ENCODE data around the gene ZCCHC3.
A peak's percentile ranks its signal among the peaks of the same experiment; 100 is the strongest.

Gene ZCCHC3

DNA sequence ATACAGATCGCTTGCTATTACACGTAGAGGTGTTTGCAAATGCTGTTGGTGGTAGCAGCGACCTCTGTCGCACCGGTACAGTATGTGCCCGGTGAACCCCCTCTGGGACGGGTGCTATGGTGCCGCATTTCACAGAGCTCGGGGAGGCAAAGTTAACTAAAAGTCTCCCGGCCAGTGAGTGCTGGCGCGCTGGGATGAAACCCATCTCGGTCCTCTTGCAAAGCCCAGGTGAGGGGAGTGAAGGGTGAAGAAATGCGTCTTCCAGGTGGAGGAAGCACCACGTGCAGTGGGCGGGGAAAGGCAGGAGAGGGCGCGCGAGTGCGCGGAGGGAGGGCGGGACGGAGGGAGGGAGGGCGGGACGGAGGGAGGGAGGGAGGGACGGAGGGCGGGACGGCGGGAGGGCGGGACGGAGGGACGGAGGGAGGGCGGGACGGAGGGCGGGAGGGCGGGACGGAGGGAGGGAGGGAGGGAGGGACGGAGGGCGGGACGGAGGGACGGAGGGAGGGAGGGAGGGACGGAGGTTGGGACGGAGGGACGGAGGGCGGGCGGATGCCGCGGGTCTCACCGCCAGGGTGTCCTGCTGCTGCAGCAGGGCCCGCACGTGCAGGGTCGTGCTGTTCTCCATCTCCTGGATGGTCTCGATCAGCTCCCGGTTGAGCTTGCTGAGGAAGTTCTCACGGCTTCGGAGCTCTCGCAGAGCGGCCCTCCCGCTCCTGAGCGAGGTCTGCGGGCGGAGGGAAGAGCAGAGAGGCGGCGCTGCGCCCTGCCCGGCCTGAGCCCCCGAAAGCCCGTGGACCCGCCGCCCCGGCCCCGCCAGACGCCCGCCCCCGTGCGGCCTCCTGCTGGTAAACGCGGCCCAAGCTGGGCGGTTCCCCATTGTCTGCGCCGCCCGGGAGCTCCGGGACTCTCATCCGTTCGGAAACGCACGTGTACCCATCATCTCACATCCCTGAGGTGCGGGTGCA is 18.5 kb upstream of the ZCCHC3 start:
- DNase-seq (ENCODE audit: low read depth, low spot score): no peak

DNA sequence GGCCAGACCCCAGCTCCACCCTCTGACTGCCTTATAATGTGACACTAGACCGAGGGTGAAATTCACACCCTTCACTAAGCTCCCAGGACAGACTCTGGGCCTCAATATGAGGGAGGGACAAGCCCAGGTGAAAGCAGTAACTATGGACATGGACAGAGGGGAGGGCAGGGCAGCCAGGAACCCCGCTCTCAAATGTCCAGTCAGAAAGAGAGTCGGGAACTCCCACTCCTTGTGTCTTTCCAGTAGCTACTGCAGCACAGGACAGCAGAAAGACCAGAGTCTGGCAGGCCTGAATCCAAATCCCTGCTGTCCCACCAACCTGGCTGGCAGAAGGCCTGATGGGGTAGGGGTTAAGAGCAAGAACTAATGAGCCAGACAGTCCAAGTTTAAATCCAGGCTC is 13.2 kb upstream of the ZCCHC3 start:
- DNase-seq (ENCODE audit: low read depth, low spot score): no peak

DNA sequence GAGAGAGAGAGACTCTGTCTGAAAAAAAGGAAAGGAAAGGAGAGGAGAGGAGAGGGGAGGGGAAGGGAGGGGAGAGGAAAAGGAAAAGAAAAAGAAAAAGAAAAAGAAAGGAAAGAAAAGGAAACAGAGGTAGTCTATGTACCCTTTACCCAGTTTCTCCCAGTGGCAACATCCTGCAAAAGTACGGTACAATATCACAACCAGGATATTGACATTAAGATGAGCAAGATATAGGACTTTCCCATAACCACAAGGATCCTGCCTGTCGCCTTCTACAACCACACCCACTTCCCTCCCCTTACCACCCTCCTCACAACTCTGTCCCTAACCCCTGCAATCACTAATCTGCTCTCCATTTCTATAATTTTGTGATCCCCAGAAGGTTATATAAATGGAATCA is 10.9 kb upstream of the ZCCHC3 start:
- no peak for DNase-seq (ENCODE audit: low read depth, low spot score)

GRCh38 chr20:288956-289692 is 8.2 kb upstream of the ZCCHC3 start:
- DNase-seq (ENCODE audit: low read depth, low spot score): no peak

- DNase-seq (ENCODE audit: low read depth, low spot score): no peak
Measured at GRCh38 chr20:289693-290083, 7.7 kb upstream of the ZCCHC3 start.

DNA sequence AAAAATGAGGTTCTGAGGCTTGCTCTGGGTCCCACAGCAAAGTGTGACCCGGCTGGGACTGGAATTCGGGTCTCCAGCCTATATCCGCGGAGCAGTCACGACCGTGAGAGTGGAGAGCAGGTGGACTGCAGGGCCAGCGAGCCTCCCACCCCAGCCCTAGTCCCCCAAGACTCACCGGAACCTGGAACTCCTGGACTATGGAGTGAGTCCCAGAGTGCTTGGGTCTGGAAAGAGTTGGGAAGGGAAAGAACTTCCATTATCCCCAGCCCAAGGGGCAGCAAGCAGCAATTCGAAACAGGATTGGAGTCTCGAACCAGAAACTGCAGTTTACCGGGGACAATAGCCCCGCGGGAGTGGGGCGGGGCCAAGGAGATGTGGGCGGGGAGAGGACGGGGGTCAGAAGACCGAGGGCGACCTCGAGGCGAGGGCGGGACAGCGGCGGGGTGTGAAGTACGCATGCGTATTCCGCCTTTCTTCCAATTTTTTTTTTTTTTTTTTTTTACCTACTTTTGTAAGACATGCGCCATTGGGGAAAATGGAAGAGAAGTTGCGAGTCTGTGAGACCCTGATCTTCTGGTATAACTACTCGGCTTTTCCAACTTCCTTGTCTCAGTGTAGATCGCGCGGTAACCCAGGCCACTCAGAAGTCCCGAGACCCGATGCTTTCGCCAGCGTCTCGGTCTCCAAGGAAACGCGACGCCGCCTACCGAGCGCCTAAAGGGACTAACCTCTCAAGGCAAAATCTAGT is 7.1 kb upstream of the ZCCHC3 start, which contains the start of gene C20orf96:
TSS of gene C20orf96 (minus strand) at position 667 of the 748 bp plus-strand sequence. CDS start at position 527, 140 bp downstream.
- DNase-seq (ENCODE audit: low read depth, low spot score): peak; percentile 55

- DNase-seq (ENCODE audit: low read depth, low spot score): no peak
Measured at GRCh38 chr20:294602-295001, 2.8 kb upstream of the ZCCHC3 start.

- no peak for DNase-seq (ENCODE audit: low read depth, low spot score)
Measured at GRCh38 chr20:295804-296203, 1.6 kb upstream of the ZCCHC3 start.

GRCh38 chr20:297925-298775 is 780 bp downstream of the ZCCHC3 start:
- DNase-seq (ENCODE audit: low read depth, low spot score): no peak

DNA sequence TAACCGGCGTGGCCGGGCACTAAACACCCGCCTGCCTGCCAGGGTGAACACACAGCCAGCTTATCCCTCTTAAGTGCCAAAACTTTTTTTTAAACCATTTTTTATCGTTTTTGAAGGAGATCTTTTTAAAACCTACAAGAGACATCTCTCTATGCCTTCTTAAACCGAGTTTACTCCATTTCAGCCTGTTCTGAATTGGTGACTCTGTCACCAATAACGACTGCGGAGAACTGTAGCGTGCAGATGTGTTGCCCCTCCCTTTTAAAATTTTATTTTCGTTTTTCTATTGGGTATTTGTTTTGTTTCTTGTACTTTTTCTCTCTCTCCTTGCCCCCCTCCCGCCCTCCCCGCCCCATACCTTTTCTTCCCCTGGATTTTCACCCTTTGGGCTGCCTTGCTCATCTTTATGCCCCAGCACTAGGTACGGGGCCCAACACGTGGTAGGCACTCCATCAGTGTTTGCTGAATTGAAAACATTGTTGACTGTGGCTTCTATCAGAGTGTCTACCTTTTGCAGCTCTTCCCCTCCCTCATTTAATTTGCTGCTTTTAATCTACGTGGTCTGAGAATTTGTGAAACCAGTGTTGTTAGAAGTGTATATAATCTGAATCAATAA is 1.5 kb downstream of the ZCCHC3 start:
- no peak for DNase-seq (ENCODE audit: low read depth, low spot score)

DNA sequence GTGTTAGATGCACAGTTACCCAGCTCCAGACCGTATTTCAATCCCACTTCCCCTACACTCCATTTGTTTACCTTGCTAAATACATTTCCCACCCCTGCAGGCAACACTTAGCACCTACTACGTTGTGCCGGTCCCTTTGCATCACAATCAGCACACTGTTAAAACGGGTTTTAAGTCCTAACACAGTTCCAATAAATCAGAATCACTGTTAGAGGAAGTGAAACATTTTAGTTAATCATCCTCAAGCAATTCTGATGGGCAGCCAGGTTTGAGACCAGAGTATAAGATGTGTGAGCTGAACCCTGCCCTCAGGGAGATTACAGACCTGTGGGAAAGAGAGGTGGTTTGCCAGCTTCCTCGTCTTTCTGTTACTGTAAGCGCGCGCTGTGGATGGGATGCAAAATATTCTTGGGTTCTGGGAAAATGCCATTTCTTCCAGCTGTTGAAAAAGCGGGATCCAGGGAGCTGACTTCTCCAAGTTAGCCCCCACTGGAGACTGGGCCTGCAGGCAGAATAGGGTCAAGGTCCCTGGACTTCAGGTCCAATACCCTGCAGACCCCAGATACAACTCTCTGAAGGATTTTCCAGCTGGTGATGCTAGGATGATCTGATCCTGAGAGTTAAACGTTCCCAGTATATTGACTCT is 3.1 kb downstream of the ZCCHC3 start:
- no peak for DNase-seq (ENCODE audit: low read depth, low spot score)

- DNase-seq (ENCODE audit: low read depth, low spot score): no peak
Measured at GRCh38 chr20:301886-302848, 4.8 kb downstream of the ZCCHC3 start.

DNA sequence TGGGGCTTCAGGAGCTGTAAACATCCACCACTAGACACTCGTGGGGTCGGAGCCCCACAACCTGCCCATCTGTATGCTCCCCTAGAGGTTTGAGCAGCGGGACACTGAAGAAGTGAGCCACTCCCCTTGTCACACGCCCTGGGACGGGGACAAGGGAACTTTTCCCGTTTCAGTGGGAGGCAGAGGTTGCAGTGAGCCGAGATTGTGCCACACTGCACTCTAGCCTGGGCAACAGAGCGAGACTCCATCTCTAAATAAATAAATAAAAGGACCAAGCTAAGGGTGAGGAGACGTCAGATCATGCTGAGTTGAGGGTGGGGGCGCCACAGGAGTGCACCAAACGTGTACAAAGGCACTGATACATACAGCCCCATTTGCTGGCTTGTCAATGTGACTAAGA is 8.4 kb downstream of the ZCCHC3 start:
- no peak for DNase-seq (ENCODE audit: low read depth, low spot score)

- DNase-seq (ENCODE audit: low read depth, low spot score): no peak
Measured at GRCh38 chr20:308427-309038, 11.2 kb downstream of the ZCCHC3 start.

- DNase-seq (ENCODE audit: low read depth, low spot score): no peak
Measured at GRCh38 chr20:309306-309840, 12.0 kb downstream of the ZCCHC3 start.

GRCh38 chr20:309841-310644 is 12.7 kb downstream of the ZCCHC3 start:
- DNase-seq (ENCODE audit: low read depth, low spot score): peak; percentile 73

- DNase-seq (ENCODE audit: low read depth, low spot score): no peak
Measured at GRCh38 chr20:310645-311044, 13.3 kb downstream of the ZCCHC3 start.
